HepG2 (cell line): ENCODE data around the gene ANO2.

Experiments
- ATF7 ChIP-seq, 2 experiments: fragments of 450-650 bp in 1 of 2; sonication (generic) in 1 of 2; formaldehyde crosslinking in 1 of 2; IDR thresholded peaks; 2 replicates each; pipeline versions ENCODE4 v1.4.0 to v1.6.1; 2016 to 2020; ENCODE audit warnings: antibody characterized with exemption in 1 of 2, mild to moderate bottlenecking in 1 of 2, missing genetic modification reagents in 1 of 2
- CEBPZ ChIP-seq: IDR thresholded peaks from 2 replicates; pipeline ENCODE4 v1.6.1; 2012; ENCODE audit warnings: low read length, improper control_type of control experiment
- CTCF ChIP-seq: sonication (generic); formaldehyde crosslinking; IDR thresholded peaks from 2 replicates; pipeline ENCODE4 v1.5.0; 2020; ENCODE audit warnings: mild to moderate bottlenecking, missing genetic modification reagents, moderate library complexity
- GTF2F1 ChIP-seq: fragments of 150-350 bp; IDR thresholded peaks from 2 replicates; pipeline ENCODE4 v1.6.1; 2014; ENCODE audit warnings: low read length
- LBX2 ChIP-seq: sonication (generic); formaldehyde crosslinking; IDR thresholded peaks from 2 replicates; pipeline ENCODE4 v1.5.0; 2020; ENCODE audit warnings: missing genetic modification reagents, mild to moderate bottlenecking, borderline replicate concordance
- MYNN ChIP-seq: sonication (generic); formaldehyde crosslinking; IDR thresholded peaks from 2 replicates; pipeline ENCODE4 v1.4.0; 2020; ENCODE audit warnings: mild to moderate bottlenecking, low read depth, missing genetic modification reagents
- SRSF1 ChIP-seq: fragments of 200-400 bp; formaldehyde crosslinking; optimal IDR thresholded peaks from 2 replicates; pipeline ENCODE3; 2017; ENCODE audit warnings: mild to moderate bottlenecking, low read depth, low read length, moderate library complexity
- STAT6 ChIP-seq: sonication (generic); formaldehyde crosslinking; IDR thresholded peaks from 2 replicates; pipeline ENCODE4 v1.4.0; 2020; ENCODE audit warnings: missing genetic modification reagents, mild to moderate bottlenecking, borderline replicate concordance
- ZIK1 ChIP-seq: sonication (generic); formaldehyde crosslinking; IDR thresholded peaks from 2 replicates; pipeline ENCODE4 v1.5.0; 2020; ENCODE audit warnings: mild to moderate bottlenecking, low read depth, missing genetic modification reagents, borderline replicate concordance
- ZNF564 ChIP-seq: sonication (generic); formaldehyde crosslinking; IDR thresholded peaks from 2 replicates; pipeline ENCODE4 v1.8.1; 2023; ENCODE audit warnings: mild to moderate bottlenecking, missing genetic modification reagents
- ZNF747 ChIP-seq: sonication (generic); formaldehyde crosslinking; IDR thresholded peaks from 2 replicates; pipeline ENCODE4 v1.8.1; 2023; ENCODE audit warnings: missing genetic modification reagents, mild to moderate bottlenecking, borderline replicate concordance

DNA sequence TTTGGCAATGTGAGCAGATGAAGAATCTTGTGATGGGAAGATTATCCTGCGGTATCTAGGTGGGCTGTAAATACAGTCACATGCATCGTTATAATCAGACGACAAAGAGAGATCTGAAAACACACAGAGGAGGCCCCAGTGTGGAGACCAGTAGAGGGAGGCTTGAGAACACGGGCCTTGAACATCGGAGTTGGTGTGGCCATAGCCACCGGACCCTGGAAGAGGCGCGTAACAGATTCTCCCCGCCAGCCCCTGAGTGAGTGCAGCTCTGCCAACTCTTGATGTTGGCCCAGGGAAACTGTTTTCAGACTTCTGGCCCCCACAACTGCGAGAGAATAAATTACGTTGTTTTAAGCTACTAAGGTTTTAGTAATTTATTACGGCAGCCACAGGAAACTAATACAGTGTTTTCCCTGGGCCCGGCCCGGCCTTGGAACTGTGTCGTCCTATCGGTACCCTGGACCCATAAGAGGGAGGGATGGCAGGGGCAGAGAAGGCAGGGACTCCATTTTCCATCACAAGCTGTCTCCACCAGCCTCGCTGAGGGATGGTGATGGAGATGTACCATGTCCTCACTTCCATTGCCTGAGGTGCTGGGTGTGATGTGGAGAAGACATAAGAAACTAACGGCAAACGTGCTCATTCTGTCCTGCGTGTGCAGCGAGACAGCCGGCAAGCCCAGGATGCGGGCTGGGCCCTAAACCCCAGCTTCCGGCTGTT lies 421.5 kb downstream of the ANO2 start:
- no peak for TF ChIP-seq MYNN (CRISPR knock-in tag)
- no peak for TF ChIP-seq ATF7 (IDR thresholded peaks at IDR 0.05)
- no peak for TF ChIP-seq ATF7 (CRISPR knock-in tag; IDR thresholded peaks at IDR 0.05)
- no peak for TF ChIP-seq GTF2F1
- no peak for TF ChIP-seq CEBPZ
- TF ChIP-seq STAT6 = no peak
- no peak for TF ChIP-seq CTCF (CRISPR knock-in tag)
- no peak for TF ChIP-seq ZIK1 (CRISPR knock-in tag)
- no peak for TF ChIP-seq ZNF747
- no peak for TF ChIP-seq SRSF1
- TF ChIP-seq LBX2 (CRISPR knock-in tag) = no peak
- no peak for TF ChIP-seq ZNF564
